NCI-H774 (cell line): ENCODE results near the gene ENC1.

Source experiments
- DNase-seq: peaks from one replicate; lab custom pipeline; 2025; lab: John Stamatoyannopoulos, UW

The ENC1 gene

DNA sequence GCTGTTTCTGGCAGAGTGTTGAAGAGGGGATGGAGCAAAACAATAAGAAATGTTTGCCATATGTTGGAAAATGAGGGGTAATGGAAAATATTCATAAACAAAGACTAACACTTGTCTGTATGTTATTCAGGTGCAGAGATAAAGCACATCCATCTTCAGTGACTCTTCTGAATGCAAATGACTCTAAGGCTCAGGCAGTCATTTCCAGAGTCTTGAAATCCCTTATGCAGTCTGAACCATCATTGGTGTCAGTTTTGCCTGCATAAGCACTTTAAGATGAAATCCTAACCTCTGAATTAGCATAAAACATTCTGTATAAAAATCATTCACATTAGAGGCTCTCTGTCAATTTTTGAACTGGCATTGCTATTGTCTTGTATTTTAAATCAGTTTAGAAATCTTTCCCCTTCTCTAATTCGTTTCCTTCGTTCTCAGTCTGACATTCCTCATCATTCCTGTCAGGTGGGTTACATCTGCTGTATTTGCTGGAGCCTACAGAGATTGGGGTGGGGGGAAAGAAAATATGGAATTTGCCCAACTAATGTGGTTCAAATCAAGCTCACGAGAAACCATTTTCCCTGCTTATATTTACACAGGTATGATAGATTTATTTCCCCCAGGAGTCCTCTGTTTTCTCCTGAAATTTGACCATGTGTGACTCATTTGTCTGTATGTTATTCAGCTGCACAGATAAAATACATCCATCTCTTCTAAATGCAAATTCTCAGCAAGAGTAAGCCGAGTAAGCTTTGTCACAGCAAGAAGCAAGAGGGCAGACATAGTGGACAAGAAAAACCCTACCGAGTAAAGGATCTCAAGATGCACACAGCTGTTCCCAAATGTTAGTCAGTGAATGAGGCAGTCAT, 31.6 kb downstream of the ENC1 start:
- DNase-seq: no peak

DNA sequence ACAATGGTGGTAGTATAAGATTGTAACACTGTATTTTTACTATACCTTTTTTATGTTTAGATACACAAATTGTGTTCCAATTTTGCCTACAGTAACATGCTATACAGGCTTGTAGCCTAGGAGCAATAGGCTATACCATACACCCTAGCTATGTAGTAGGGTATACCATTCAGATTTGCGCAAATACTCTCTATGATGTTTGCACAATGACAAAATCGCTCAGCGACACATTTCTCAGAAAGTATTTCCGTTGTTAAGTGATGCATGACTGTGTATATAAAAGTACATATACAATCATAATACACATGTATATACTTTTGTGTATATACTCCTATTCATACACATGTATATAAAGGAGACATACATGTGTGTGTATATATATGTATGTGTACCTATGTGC, 34.8 kb downstream of the ENC1 start:
- no peak for DNase-seq

DNA sequence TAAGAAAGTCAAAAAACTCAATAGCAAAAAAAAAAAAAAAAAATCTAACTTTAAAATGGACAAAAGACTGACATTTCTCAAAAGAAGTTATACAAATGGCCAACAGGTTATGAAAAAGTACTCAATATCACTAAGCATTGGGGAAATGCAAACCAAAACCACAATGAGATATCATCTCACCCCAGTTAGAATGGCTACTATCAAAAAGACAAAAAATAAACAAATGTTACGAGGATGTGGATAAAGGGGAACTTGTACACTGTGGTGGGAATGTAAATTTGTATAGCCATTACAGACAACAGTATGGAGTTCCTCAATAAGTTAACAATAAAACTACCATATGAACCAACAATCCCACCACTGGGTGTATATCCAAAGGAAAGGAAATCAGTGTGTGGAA, 37.2 kb downstream of the ENC1 start:
- no peak for DNase-seq

DNA sequence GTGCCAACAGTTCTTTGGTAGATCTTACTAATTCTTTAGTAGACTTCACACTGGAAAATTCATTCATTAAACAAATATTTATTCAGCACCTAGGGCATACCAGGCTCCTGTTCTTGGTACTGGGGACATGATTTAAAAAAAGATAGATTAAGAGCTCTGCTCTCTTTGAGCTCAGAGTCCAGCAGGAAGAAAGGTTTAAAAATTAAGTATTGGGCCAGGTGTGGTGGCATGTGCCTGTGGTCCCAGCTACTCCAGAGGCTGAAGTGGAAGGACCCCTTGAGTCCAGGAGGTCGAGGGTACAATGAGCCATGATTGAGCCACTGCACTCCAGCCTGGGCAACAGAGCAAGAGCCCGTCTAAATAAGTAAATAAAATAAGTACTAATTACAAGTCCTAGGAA, 41.4 kb downstream of the ENC1 start:
- no peak for DNase-seq

DNA sequence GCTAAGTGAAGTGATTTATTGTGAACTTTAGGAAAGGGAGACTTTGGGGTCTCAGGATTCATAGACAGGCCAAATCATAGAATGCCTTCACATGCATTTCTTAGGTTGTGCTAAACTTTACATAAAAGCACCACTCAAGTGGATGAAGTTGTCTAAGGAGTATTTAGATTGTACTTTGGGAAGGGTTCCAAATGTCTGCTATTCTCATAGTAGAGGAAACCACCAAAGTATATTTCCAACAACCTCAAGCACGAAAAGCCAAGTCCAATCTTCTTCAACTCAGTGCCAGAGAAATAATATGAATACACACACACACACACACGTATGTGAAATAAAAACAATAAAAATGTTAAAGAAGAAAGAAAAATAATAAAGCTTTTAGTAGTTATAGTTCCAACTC, 41.8 kb downstream of the ENC1 start:
- DNase-seq: no peak

DNA sequence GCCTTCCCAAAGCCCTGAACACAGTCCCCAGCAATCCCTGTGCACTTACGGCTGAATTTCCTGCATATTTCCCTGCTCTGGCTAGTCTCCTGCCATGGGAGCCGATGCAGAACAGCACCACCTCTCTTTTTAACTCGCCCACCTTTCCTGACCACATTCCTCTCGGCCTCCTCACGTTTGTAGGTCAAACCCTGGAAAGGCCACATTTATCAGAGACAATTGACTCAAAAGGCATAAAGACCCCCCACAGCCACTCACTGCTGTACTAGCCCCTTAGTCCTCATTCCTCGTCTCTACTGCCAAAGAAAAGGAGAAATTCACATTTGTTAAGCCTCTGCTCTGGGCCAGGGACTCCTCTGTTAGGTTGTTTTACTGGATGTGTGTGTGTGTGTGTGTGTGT, 43.6 kb downstream of the ENC1 start:
- DNase-seq: no peak

DNA sequence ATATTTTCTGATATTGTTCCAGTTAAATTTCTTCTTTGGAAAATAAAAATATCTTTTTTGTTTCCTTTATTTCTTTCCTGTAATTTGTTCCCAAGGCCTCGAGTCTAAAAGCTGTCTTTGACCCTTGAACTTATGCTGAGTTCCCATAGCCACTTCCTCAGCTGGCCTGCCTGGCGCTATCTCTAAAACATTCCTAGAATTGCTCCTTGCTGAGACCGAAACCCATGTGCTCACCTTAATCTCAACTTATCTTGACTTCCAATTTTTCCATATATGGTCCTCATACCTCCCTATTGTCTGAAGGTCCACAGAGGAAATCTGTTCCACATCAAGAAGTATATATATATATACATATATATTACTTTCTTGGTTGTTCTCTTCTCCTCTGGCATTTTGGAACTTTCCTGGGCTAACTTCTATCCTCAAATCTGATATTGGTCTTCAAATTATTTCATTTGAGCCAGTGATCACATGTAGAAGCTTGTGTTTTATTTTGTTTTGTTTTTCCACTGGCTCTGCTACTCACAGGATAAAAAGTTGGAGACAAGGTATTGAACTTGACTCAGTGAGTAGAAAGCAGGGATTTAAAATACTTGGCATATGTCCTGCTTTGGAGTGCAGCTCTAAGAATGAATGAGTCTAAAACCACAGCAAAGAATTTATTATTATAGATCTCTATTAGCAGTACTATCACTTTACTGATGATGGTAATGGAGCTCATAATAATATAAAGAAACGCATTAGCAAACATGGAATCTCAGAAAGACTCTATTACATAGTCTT, 45.2 kb downstream of the ENC1 start:
- DNase-seq: no peak

DNA sequence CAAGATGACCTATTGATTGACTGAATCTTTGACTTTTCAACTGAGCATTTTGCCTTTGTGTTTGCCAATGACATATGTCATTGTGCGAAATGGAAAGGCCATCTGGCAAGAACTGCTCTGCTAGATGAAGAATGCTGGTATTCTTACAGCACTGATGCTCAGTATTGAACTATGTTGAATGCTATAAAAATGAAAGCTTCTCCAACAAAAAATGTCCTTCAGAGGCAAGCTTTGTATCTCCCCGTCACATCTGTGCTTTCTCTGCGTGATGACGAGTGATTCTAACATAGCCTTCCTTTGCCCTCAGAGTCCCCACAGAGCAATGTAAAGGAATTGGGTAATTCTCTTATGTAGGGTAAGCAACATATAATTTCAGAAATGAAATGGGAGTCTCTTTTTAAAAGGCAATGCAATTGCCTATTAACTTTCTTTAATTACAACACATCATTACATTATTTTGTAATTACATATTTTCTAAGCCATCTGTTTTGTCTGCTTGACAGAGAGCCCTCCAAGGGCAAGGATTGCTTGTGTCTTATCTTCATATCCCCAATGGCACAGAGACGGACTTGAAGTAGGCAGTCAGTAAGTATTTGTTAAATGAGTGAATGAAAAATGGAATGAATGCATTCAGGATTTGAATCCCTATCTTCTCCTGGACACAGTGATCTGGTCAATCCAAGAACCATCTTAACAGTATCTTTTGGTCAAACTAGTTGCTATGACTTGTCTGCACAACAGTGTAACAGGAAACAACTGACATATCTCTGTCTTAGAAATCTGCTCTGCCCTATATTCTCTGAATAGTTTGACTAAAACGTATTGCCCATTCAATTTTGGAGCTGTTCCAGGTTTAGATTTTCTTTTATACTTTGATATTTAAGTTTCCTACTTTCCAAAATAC, 46.1 kb downstream of the ENC1 start:
- DNase-seq: no peak

DNA sequence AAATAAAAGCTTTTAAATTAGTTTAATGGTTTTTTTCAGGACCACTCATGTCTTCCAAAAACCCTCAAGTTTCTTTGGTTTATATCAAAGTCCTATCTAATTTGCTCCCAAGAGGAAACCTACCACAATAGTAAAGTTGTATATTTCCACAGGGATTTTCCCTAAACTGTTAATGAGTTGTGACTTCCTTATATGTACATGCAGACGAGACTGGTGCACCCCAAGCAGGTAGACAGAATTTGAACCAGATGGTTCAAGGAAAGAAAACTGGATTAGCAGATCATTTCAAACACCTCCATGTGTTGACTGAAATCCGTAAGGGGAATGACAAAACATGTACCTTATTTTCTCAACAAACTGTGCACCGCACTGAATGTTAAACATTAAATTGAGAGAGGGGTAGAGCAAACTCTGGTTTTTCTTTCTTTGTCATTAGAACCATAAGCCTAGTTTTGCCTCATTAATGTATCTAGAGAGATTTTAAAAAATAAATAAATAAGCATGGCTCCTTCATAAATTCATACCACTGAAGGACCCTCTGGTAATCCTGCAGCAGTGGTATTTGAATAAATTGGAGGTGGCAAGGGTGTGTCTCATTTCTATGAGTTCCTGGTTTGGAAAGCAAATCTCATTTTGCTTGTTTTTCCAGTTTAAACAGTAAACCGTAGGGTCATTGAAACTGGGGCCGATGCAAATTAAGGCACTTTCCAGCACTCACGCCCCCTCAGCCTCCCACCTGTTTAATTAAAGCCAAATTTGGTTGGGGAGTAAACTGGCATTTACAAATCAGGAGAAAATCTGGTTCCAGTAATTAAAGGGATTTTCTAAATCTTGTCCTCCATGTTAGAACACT, 51.1 kb downstream of the ENC1 start:
- DNase-seq: no peak

DNA sequence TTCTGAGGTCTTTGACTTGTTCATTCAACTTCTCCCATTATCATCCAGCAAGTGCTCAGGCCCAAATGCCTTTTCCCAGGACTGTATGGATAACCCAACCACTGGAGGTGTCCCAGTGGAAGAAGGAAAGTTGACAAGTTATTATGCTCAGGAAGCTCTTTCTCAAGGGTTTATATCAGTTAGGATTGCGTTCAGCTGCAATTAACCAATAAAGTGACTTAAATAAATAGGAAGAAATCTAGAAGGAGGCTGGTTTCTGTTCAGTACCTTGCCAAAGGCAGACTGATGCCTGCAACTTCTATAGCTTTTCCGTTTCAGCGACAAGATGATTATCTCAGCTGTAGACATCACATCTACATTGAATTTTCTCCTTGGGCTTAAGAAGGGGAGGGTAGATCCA, 52.1 kb downstream of the ENC1 start:
- no peak for DNase-seq

DNA sequence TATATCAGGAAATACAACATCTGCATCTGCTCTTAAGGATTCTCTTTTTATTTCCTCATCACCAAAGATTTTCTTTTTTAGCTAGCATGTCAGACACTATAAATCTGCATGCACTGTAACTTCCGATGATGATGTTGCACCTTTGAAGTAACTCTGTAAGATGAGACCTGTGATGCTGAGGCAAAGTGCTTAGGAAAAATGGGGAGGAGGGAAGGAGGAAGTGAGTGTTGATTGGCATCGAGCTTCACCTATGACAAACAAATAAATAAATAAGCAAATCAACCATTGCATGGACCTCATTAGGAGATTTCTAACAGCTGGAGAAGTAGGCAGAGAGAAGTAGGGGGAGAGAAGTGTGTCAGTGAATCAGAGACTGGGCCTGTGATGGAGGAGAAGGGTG, 52.6 kb downstream of the ENC1 start:
- DNase-seq: no peak

DNA sequence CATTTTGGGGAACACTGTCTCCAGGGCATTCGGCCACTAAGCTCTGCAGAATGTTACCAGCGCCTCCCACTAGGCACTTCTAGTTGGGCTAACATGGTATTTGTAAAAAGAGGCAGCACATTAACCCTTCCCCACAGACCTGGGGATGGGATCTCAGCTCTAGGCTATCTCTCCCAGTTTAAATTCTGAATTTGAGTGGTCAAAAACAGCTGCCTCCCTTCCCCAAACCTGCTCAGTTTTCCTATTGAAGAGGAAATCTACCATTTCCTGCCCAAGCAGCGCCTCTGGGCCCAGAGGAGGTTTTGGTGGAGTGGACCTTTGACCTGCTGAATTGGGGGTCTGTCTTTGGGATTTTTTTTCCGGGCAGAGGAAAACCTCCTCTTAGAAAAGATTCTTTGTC, 53.2 kb downstream of the ENC1 start:
- DNase-seq: no peak

DNA sequence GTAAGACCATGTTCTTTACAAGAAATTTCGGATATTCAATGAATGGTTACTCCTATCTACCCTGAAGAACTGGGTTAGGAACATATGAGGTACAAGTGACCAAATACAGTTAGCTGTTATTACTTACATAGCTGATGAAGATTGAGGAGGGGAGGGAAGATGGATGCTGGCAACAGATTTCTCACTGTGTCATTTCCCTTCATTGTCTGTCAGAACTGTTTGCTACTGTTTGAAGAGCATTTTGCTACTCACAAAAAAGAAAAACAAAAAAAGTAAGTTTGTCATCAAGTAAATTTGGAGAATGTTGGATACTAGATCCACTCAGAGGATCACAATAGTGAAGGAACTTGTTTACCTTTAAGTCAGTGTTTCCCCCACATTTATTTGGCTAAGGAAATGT, 53.7 kb downstream of the ENC1 start:
- no peak for DNase-seq

DNA sequence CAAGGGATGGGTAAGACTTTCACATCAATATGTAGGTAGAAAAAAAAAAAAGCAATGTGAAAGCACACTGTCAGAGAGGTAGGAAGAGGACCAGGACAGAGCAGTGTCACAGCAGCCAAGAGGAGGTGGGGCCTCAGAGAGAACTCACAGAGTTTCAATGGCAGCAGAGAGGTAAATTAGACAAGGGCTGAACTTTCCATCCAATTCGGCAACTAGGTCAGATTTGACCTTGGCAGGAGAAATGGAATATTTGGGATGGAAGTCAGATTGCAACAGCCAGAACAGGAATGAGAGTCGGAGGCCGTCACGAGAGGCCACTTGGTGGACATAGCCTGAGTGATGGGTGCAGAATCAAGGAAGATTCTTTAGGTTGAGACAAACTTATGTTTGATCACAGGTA, 57.7 kb downstream of the ENC1 start:
- no peak for DNase-seq

DNA sequence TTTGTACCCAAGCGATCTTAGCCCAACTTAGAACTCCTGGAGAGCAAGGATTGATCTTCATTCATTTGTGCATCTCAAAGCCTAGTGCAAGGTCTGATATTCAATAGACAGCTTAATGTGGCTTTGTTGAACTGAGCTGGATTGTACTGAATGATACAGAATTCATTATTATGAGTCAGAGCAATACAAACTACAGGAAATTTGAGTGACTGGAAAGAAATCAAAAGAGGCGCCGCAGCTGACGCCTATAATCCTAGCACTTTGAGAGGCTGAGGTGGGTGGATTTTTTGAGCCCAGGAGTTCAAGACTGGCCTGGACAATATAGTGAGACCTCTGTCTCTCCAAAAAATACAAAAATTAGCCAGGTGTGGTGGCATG, 58.6 kb downstream of the ENC1 start:
- no peak for DNase-seq

DNA sequence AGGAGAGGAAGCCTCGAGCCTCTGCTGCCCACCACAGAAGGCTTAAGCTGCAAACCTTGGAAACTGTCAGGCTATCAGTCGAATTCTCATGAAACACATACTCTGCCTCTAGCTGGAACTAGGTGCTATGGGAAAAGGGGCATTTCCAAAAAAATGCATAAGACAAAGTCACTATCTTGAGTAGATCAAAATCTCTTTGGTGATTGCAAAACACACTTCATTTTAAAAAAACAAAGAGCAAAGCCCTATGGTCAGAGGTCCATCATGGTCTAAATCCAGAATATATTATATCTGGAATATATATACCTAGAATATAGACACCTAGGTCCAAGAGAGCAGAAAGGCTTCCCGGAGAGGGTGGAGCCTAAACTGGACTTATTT, 59.8 kb downstream of the ENC1 start:
- no peak for DNase-seq

DNA sequence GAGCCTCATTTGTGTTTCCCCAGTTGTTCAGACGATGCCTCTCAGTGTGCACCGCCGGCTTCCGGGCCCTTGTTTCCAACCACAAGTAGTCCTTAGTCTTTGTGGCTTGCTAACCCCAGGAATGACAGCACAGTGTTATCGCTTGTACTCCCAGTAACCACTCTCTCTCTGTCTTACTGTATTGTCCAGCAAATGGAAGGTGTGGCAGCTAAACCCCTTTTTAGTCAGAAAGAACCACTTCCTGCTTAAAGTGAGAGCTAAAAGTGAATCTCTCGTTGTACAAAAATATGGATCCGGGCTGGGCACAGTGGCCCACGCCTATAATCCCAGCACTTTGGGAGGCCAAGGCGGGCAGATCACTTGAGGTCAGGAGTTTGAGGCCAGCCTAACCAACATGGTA, 61.3 kb downstream of the ENC1 start:
- no peak for DNase-seq

DNA sequence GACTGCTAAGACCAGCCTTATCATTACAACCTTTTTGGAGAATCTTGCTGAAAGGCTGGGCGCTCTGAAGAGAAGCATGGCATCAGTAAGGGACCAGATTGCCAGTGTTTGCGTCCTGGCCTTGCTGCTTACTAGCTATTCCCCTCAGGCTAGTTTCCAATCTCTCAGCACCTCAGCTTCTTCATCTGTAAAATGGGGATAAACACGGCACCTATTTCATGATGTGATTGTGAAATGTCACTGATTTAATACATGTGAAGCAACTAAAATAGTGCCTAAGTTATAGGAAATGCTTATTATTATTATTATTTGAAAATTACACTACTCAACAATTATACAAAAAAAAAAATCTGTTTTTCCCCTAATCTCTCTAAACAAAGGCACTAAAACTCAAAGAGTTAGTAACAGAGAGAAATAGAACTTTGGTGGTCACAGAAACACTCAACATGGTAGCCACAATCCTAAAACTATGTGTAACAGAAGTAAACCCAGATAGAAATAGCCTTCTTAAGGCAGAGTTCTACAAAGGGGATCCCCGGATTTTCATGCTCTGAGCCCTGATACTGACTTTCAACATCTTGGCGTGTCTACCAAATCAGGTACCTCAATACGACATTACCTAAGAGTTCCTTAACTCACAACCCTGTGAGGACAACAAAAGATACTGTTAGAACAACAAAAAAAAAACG, 62.0 kb downstream of the ENC1 start:
- no peak for DNase-seq
